GM19468 (cell line): Measurements from ENCODE around the gene ABR.
"Not testable (repeated sequence)": the region's sequence is repeated elsewhere in the genome, so short reads cannot be mapped to it uniquely, and the experiment has no call there.

Experiments
- ATAC-seq: cut with Tn5 transposase; IDR thresholded peaks from one replicate; pipeline ENCODE4 v1.9.1; 2021; ENCODE audit warnings: mild to moderate bottlenecking, moderate library complexity, moderate number of reproducible peaks; ENCODE audit not compliant: unreplicated experiment; ENCODE audit errors: extremely low read depth

Gene ABR

DNA sequence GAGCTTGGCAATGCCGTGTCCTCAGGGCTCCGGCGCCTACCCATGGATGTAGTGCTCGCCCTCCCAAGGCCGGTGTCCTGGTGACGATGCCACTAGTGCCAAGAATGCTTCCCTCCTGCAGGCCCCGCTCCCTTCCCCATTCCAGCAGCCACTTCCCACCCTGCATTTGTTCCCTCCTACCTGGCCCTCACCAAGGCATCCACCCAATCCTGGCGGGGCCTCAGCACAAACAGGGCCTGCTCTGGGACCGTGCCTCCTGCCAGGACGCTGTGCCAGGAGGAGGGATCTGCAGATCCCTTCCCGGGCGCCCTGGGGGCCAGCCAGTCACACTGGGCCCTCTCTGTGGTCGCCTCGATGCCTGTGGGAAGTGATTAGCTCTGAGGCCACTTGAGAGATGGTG is 25.1 kb downstream of the ABR start:
- ATAC-seq: no peak

DNA sequence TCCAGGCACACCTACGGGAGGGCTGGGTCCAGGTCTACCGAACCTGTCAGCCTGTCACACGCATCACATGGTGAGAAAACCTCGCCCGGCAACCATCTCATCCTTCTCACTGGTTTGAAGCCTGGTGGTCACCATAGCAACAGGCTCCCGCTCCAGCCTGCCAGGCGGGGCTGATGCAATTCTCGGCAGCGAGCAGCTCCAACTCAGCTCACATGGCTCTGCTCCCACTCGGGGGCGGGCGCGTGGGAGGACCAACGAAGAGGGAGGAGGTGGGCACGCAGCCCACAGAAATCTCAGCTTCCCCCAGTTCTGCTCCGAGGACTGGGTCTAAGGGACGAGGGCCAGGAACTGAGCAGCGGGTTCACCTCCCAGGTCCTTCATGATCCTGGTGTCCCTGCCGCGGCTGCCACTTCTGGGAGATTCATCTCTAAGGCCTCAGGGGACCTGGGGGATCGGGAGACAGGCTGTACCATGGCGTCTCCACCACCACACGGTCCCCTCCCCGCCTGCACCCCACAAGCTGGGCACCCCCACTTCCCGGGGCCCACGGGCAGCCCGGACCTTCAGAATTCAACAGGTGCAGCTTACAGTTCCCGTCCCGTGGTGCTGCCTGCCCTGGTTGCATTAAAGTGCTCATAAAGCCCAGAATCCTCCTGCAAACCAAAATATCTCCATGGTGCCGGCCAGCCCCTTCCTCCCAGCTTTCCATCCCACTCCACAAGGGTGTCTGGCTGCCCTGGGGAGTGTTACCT is 25.8 kb downstream of the ABR start:
- ATAC-seq: no peak

DNA sequence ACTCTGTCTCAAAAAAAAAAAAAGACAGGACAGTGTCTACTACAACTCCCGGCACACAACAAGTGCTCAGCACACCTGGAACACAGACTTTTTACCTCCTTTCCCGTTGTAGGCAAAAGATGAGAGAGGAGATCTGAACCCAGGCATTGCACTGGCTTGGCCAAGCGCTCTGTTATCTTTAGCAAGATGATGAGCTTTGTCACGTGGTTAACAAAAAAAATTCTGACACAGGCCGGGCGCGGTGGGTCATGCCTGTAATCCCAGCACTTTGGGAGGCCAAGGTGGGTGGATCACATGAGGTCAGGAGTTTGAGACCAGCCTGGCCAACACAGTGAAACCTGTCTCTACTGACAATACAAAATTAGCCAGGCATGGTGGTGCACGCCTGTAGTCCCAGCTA is 27.2 kb downstream of the ABR start:
- not testable (repeated sequence) for ATAC-seq

DNA sequence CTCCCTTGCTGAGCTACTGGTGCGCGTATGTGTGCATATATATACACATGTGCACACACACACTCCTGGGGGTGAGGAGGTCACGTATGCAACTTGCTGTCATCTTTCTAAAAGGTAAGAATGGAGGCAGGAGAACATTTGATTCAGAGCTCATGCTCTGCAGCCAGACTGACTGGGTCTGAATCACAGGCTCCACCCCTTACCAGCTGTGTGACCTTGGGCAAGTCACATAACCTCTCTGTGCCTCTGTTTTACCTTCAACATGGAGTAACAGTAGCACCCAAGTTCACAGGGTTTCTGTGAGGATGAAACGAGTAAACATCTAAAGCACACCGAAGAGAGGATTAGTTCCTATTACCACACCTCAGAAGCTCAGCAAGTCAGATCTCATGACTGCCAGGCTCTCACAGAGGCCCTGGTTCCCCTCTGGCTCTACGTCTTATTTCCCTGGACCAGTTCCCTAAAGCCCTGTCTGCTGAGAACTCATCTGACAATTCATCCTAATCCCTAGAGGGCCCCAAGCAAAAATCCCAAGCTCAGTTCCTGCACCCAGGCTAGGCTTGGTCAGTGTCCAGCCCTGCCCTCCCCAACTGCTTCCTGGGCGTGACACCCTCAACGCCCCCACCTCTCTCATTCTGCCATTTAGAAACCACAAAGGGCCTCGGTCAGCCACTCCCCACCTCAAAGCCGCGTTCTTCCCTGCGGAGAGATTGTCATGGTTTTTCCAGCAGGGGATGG is 28.7 kb downstream of the ABR start:
- no peak for ATAC-seq

DNA sequence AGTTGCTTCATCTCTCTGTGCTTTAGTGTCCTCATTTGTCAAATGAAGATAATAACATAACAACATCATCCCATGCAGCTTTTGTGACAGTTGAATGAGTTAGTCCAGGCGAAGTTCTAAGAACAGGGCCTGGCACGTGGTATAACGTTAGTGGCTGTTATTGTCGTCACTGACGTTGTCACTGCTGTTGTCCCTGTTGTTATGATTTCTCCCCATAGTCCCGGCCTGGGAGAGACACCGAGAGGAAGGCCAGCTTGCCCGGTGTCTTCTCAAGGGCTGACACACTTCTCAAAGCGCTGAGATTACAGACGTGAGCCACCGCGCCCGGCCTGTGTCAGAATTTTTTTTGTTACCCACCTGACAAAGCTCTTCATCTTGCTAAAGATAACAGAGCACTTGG is 29.9 kb downstream of the ABR start:
- no peak for ATAC-seq

DNA sequence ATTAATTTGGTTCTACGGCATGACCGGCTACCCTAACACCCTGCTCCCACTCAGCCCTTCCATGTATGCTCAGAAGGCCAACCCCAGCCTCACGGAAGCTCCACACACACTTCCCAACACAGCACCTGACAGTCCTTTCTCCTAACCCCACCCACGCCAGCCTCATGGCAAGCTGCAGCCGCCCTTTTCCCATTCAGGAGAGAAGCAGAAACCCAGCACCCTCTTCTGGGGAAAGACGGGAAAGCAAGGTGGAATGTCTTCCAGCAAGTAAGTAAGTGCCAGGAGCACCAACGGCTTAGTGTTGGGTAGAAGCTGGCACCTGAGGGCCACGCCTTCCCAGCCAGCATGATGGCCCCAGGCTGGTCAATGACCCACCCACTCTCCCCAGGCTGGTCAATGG is 32.1 kb downstream of the ABR start:
- ATAC-seq: no peak

DNA sequence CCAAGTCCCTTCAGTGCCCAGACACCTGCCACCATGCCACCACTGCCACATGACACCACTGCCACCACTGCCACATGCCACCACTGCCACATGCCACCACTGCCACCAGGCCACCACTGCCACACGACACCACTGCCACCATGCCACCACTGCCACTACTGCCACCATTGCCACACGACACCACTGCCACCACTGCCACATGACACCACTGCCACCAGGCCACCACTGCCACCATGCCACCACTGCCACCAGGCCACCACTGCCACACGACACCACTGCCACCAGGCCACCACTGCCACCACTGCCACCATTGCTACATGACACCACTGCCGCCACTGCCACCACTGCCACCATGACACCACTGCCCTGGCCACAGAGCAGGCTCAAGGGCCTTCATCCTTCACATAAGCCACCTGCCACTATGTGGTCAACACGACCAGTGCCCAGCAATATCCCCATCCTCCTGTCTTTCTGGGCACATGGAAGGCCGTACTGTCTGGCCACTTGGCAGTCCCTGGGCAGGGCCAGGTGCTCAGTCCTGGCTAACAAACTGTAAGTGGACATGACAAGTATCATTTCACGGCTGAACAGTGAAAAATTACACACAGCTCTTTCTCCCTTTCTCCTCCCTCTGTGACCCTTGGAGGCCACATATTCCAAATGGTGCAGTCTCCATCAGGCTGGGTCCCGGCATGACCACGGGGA is 33.1 kb downstream of the ABR start:
- ATAC-seq: no peak

DNA sequence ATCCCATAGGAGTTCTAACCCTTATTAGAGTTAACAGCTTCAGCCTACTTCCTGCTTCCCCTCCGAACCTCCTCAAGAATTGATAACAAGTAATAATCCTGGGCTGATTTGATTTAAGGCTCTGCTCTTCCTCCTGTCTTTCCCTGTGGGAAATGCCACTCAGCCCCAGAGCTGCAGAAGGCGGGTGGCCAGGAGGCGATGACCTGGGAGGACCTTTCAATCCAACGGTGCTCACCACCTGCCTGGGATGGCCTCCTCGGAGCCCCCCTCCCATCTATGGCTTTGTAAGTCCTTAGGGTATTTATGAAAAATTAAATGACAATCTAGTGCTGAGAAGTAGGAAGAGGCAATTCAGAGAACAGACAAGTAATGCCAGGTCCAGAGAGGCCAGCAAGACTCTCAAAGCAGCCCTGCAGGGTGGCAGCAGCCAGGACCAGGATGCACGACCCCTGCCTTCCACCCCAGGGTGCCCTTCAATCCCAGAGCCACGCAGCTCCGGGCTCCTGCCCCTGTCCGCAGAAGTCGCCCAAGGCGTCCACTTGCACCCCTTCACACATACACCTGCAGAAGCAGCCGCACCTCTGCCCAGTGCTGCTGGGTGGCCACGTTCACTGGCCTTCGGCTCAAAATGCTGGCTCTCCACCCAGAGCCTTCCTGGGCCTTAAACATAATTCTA is 34.3 kb downstream of the ABR start:
- ATAC-seq: no peak

DNA sequence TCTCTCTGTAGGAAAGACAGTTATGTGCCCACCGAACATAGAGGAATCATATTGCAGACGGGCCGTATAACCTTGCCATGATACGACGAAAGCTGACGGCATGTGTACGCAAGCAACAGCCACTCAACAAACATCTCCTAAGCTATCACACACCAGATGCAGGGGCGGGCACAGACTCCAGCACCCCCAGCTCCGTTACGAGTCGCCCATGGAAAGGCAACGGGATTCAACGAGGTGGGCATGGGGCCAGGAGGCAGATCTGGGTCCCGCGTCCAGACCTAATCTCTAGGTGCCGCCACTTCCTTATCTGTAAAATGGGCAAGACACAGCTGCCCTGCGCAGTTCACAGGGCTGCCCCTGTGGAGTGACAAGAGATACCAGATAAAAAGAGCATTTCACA is 35.6 kb downstream of the ABR start:
- ATAC-seq: no peak

DNA sequence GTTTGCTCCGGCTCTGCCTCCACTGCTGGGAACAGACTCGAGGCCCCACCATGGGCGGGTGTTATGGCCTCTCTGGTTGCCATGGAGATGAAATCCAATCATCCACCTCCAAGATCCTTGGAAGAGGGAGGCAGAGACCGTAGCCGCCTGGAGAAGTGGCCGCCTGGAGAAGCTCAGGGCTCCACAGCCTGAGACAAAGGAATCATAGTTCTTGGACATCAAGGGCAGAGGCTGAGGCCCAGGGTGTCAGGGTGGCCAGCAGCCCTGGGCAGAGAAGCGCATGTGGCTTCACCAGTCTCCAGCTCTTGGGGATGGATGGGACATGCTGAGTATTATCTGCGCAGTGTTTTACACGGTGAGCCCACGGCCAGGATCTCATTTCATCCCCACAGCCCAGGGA is 36.2 kb downstream of the ABR start:
- no peak for ATAC-seq

DNA sequence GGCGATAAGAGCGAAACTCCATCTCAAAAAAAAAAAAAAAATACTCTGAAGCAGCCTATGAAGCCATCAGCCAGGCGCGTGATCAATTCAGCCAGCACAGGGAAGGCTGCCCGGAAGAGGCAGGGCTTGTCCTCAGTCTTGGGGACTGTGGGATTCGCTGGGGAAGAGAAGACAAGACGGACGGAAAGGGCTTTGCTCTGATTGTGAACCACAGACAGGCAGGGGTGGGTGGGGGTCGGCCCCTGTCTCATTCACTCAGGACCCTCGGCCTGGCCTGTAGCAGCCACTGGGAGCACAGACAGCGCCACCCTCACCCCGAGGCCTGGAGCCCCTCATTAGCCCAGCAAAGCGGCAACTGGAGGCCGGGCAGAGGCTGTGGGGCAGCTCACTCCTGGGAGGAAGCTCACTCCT is 37.2 kb downstream of the ABR start:
- no peak for ATAC-seq

DNA sequence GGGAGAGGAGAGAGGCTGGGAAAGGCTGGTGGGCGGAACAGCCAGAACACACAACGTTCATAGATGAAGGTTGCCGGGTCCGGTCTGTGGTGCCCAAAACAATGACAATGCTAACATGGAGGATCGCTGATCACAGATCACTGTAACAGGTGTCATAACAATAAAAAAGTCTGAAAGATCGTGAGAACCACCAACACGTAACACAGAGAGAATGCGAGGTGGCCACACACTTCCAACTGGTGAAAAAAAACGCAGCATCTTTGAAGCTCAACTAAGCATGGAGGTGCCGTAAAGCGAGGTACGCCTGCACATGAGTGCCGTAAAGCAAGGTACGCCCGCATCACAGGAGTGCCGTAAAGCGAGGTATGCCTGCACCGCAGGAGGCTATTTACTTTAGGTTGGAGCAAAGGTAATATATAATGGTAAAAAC is 42.3 kb downstream of the ABR start:
- ATAC-seq: no peak

DNA sequence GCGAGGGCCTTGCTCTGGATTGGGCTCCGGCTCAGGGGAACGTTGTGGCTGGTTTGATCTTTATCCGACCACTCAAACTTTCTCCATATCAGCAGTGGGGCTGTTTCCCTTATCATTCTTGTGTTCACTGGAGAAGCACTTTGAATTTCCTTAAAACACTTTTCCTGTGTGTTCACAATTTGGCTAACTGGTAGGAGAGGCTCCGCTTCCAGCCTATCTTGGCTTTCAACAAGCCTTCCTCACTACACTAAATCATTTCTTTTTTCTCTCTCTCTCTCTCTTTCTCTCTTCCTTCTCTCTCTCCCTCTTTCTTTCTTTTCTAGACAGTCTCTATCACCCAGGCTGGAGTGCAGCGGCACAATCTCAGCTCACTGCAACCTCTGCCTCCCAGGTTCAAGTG is 43.0 kb downstream of the ABR start:
- no peak for ATAC-seq

DNA sequence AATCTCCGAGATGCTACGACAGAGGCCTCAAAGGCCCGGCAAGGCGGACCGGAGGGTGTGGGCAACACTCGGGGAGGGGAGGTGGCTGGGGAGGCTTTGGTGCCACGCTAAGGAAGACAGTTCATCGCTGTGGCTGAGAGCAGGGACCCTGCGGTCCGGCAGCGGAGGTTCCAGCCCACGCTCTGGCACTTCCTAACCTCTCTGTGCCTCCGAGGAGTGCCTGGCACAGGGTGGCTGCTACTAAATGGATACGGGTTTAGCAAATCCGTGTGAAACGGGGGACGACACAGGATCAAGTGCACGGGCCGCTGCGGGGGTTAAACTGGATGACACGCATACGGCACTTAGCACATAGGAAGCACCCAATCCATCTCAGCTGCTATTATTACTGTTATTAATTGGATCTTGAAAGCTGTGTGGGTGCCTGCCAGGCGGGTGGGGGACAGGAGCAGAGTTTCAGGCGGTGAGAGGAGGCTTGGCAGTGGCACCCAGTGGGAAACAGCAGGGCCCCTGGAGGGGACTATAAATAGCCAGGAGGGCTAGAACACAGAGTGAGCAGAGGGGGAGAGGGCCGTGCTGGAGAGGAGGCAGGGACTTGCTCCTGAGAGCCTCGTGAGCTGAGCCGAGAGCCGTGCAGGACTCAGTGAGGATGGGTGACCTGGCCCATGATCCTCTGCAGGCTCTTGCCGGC is 45.0 kb downstream of the ABR start:
- ATAC-seq: no peak

DNA sequence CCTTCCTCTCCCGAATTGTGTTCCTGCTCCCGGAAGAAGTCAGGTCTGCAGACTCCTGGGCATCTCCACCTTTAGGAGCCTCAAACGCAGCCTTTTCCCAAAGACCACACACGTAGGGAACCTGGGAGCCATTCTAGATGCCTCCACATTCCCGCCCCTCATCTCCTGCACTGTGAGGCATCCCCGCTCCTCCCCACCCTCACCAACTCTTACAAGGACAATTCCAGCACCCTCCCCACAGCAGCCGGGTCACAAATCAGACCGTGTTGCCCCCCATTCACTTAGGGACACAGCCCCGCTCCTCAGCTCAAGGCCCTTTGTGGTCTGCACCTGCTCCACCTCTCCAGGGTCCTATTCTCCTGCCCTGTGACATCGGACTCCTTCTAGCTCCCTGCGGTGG is 49.6 kb downstream of the ABR start:
- no peak for ATAC-seq

DNA sequence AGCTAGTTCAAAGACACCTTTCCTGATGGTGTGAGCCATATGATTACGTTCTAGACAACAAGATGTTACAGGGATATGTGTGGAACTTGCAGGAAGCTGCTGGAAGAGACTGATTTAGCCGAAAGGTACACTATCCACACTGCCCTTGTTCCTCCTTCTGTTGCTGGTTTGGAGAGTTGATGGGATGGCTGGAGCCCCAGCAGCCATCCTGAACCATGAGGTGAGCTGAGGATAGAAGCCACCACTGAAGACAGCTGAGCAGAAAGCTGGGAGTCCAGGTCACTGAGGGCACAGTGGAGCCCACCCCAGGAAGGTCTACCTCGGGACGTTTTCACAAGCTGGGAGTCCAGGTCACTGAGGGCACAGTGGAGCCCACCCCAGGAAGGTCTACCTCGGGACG is 51.3 kb downstream of the ABR start:
- ATAC-seq: not testable (repeated sequence)

DNA sequence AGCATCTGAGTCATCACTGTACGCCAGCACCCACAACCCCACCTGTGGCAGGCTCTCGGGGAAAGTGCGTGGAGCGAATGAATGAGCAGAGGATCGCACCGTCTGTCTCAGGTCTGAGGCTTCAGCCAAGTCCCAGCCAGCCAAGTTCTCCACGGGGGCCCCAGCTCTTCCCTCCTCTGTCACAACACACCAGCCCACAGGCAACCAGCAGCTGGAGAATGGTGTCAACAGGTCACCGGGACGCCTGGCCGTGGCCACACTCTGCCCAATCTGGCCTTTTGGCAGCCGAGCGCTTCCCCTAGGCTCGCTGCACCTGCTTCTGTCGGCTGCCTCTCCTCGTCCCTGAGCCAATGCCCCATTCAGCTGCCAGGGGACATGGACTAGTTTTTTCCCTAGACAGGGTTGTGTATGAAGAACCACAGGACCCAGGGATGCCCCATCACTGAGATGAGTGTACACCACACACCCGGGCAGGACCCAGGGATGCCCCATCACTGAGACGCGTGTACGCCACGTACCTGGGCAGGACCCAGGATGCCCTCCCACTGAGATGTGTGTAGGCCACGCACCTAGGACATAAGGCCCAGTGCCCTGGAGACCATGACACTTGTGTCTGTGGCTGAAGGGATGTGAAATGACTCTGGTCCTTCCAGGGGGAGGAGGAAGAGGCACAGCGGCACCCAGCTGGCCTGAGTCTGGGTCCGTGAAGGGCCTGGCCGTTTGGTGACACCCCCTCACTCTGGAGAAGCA is 52.8 kb downstream of the ABR start:
- no peak for ATAC-seq

DNA sequence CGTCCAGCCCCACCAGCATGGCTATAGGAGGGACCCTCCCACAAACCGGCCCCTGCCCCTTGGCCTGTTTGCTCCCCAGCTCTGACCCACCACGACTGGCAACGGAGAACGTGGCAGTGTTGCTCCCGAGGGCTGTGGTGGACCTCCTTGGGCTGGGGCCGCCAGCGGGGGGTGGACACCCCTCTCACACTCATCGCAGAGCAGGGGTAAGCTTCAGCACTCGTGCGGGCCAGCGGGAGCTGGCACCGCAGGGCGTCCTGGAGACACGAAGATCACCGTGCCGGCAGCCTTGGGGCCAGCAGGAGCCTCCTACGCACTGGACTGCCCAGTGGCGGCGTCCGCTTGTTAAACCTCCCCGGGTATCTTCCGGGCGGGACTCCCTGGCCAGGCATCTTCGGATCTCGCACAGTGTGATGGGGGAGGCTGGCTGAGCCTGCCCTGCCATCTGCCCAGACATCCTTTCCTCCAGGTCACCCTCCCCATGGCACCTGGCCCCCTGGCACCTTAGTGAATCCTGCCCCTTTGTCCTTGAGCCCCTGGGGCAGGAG is 53.5 kb downstream of the ABR start:
- ATAC-seq: no peak

DNA sequence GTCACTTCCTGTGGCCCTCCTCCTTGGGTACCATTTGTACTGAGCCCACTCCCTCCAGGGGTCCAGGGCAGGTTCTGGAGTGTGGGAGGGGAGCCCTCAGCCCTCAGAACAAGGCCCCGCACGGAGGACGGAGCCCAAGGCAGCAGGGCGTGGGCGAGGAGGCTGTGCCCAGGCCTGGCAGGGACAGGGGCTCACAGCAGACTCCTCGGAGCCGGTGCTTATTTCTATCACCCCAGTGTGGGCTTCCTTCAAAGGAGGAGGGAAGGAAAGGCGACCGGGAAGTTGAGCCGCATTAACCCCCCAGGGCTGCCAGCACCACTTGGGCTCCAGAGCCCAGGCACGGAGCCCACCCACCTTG is 54.0 kb downstream of the ABR start:
- no peak for ATAC-seq
